ENCODE data around the gene PARVB. TPM values are rescaled to one million over a fixed set of nuclear protein-coding genes. Genes with fewer than 3 reads are reported as not detected.

The PARVB gene
- total and polyA plus RNA-seq, 12 donors: 46.7 to 201 (median 91.2) TPM

DNA sequence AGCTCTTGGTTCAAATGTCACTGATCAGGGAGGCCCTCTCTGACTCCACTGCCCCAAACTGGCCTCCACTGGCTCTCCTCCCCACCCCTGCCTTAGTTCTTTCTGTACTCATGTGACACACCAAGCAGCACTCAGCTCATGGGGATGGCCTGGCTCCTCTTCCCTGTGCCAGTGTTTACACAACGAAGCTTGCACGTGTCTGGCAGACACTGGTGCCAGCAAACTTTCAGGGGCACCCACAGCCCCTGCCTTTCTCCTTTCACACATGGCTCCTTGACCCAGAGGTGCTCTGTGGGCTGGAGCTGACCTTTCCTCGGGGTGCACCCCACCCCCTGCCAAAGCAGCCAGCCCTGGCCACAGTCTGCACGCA lies 119.0 kb downstream of the PARVB start:
- Histone ChIP-seq H3K27me3 (no peaks in the 10 kb centered on the region), H3K9me3 (peaks cover 0 to under 1% (median 0%) of the 10 kb centered on the region in 11 donors), H3K36me3 (peaks cover 0 to 59% (median 0%) of the 10 kb centered on the region in 9 donors), H3K4me3 (no peak overlapping the region), H3K27ac (no peak overlapping the region), H3K4me1 (peaks cover 0 to 29% (median 8%) of the 10 kb centered on the region in 9 donors)
- DNase-seq: no peak
- WGBS, 2 donors: 56 to 70% methylated on average over 4 of the region's 4 CpGs
- TF ChIP-seq, protein P1, sequence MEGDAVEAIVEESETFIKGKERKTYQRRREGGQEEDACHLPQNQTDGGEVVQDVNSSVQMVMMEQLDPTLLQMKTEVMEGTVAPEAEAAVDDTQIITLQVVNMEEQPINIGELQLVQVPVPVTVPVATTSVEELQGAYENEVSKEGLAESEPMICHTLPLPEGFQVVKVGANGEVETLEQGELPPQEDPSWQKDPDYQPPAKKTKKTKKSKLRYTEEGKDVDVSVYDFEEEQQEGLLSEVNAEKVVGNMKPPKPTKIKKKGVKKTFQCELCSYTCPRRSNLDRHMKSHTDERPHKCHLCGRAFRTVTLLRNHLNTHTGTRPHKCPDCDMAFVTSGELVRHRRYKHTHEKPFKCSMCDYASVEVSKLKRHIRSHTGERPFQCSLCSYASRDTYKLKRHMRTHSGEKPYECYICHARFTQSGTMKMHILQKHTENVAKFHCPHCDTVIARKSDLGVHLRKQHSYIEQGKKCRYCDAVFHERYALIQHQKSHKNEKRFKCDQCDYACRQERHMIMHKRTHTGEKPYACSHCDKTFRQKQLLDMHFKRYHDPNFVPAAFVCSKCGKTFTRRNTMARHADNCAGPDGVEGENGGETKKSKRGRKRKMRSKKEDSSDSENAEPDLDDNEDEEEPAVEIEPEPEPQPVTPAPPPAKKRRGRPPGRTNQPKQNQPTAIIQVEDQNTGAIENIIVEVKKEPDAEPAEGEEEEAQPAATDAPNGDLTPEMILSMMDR (IDR thresholded peaks at IDR 0.05): no peak
- ATAC-seq: no peak
- intact Hi-C loops (cut with DNase I): loop anchor here in 1 of 10 donors (10.0 kb wide), 1 partner anchor 192 kb away; no protein-coding TSS in a partner anchor

GRCh38 chr22:44143579-44143978 lies 119.5 kb downstream of the PARVB start:
- H3K27ac ChIP-seq: no peak overlapping the region
- no peak overlapping the region for H3K4me3 ChIP-seq
- no peaks in the 10 kb centered on the region for H3K27me3 ChIP-seq
- H3K36me3 ChIP-seq: peaks cover 0 to 59% (median 0%) of the 10 kb centered on the region in 9 donors
- H3K9me3 ChIP-seq: no peaks in the 10 kb centered on the region
- intact Hi-C loops (cut with DNase I): loop anchor here in 1 of 10 donors (10.0 kb wide), 1 partner anchor 191 kb away; no protein-coding TSS in a partner anchor
- peaks cover 0 to 29% (median 8%) of the 10 kb centered on the region in 9 donors for H3K4me1 ChIP-seq
- TF ChIP-seq, protein P1 (IDR thresholded peaks at IDR 0.05): no peak
- ATAC-seq (no peak), DNase-seq (no peak)
- 70 to 82% methylated on average over 9 of the region's 9 CpGs for WGBS, 2 donors

- peaks cover 0 to 59% (median 2%) of the 10 kb centered on the region in 9 donors for H3K36me3 ChIP-seq
- H3K27me3 ChIP-seq: no peaks in the 10 kb centered on the region
- intact Hi-C loops (cut with DNase I): loop anchor here in 1 of 10 donors (10.0 kb wide), 1 partner anchor 191 kb away; no protein-coding TSS in a partner anchor
- H3K9me3 ChIP-seq: no peaks in the 10 kb centered on the region
- peak overlapping the region in 1 of 10 donors; percentile 69 for H3K27ac ChIP-seq
- ATAC-seq (no peak), DNase-seq (no peak)
- 87 to 97% methylated on average over 10 of the region's 10 CpGs for WGBS, 2 donors
- TF ChIP-seq, protein P1 (IDR thresholded peaks at IDR 0.05): no peak
- H3K4me3 ChIP-seq: no peak overlapping the region
- peaks cover 0 to 29% (median 8%) of the 10 kb centered on the region in 9 donors for H3K4me1 ChIP-seq
Measured at GRCh38 chr22:44144046-44144569, 120.0 kb downstream of the PARVB start.

DNA sequence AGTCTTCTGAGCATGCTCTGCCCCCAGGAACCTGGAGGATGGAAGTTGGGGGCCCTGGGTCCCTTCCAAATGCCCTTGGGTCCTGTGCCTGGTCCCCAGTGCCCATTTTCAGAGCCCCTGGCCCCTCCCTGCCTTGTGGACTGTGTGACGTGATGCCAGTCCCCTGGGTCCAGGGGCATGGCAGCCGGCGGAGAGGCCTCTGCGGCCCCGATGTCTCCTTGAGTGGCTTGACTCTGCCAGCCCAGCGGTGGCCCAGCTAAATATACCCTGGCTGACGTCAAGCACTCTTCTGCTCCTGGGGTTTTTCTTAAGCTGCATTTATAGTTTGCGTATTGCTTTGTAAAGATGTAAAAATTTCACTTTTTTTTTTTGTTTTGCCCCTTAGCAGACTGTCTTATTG lies 121.4 kb downstream of the PARVB start:
- Histone ChIP-seq H3K27ac (peak overlapping the region in 9 of 10 donors; percentile 24 to 79 (median 61)), H3K36me3 (peaks cover 0 to 53% (median 5%) of the 10 kb centered on the region in 9 donors), H3K4me1 (peaks cover 0 to 22% (median 6%) of the 10 kb centered on the region in 9 donors), H3K4me3 (no peak overlapping the region), H3K27me3 (no peaks in the 10 kb centered on the region), H3K9me3 (no peaks in the 10 kb centered on the region)
- DNase-seq: peak; percentile 46 to 67
- ATAC-seq: peak; percentile 74 to 98 (median 90)
- intact Hi-C loops (cut with DNase I): loop anchor here in 1 of 10 donors (10.0 kb wide), 1 partner anchor 189 kb away; no protein-coding TSS in a partner anchor
- TF ChIP-seq, protein P1 (IDR thresholded peaks at IDR 0.05): no peak
- 53 to 69% methylated on average over 8 of the region's 8 CpGs for WGBS, 2 donors

All from heart right ventricle (tissue), 16 donors.